A204.1 (cell line): ENCODE results near the gene KRTAP9-6.
"Not testable (repeated sequence)": the region's sequence is repeated elsewhere in the genome, so short reads cannot be mapped to it uniquely, and the experiment has no call there.

Experiments
- FAIRE-seq: peaks from 2 replicates; lab custom pipeline; 2012; peaks lifted over from hg19 to GRCh38; lab: Jason Lieb, UNC

KRTAP9-6 gene

GRCh38 chr17:41265078-41265477 is at the start of gene KRTAP9-6:
TSS of gene KRTAP9-6 (plus strand) at chr17:41265378. CDS start at chr17:41265378, 0 bp downstream.
- FAIRE-seq: no peak

GRCh38 chr17:41215681-41216080 is 49.5 kb upstream of the KRTAP9-6 start:
- no peak for FAIRE-seq

GRCh38 chr17:41223821-41224220 is 41.4 kb upstream of the KRTAP9-6 start:
- FAIRE-seq: no peak

- no peak for FAIRE-seq
These were observed 39.1 kb upstream of the KRTAP9-6 start for GRCh38 chr17:41226051-41226450.

- not testable (repeated sequence) for FAIRE-seq
These were observed 38.5 kb upstream of the KRTAP9-6 start, which contains the start of gene KRTAP9-2 for GRCh38 chr17:41226598-41227095. TSS of gene KRTAP9-2 (plus strand) at chr17:41226648. CDS start at chr17:41226655, 7 bp downstream.

GRCh38 chr17:41230094-41230493 is 35.1 kb upstream of the KRTAP9-6 start:
- no peak for FAIRE-seq

GRCh38 chr17:41231731-41232130 is 33.4 kb upstream of the KRTAP9-6 start:
- FAIRE-seq: no peak

- not testable (repeated sequence) for FAIRE-seq
These were observed 32.6 kb upstream of the KRTAP9-6 start, which contains the start of gene KRTAP9-3 for GRCh38 chr17:41232399-41233105. TSS of gene KRTAP9-3 (plus strand) at chr17:41232449. CDS start at chr17:41232502, 53 bp downstream.

GRCh38 chr17:41237116-41237515 is 28.1 kb upstream of the KRTAP9-6 start:
- not testable (repeated sequence) for FAIRE-seq

- FAIRE-seq: not testable (repeated sequence)
These were observed 27.2 kb upstream of the KRTAP9-6 start, which contains the start of gene KRTAP9-8 for GRCh38 chr17:41237949-41238437. TSS of gene KRTAP9-8 (plus strand) at chr17:41237999. CDS start at chr17:41238052, 53 bp downstream.

- FAIRE-seq: not testable (repeated sequence)
These were observed 18.0 kb upstream of the KRTAP9-6 start for GRCh38 chr17:41246995-41247787.

GRCh38 chr17:41249637-41250240 is 15.4 kb upstream of the KRTAP9-6 start, which contains the start of gene KRTAP9-4:
TSS of gene KRTAP9-4 (plus strand) at chr17:41249687. CDS start at chr17:41249721, 34 bp downstream.
- FAIRE-seq: not testable (repeated sequence)

GRCh38 chr17:41251261-41251660 is 13.9 kb upstream of the KRTAP9-6 start:
- FAIRE-seq: no peak

- FAIRE-seq: no peak
These were observed 10.3 kb upstream of the KRTAP9-6 start for GRCh38 chr17:41254861-41255260.

GRCh38 chr17:41255381-41256290 is 9.5 kb upstream of the KRTAP9-6 start, which contains the start of gene KRTAP9-9:
TSS of gene KRTAP9-9 (plus strand) at chr17:41255384.
- not testable (repeated sequence) for FAIRE-seq

- FAIRE-seq: no peak
These were observed 8.9 kb upstream of the KRTAP9-6 start for GRCh38 chr17:41256291-41256685.

- no peak for FAIRE-seq
These were observed 6.8 kb upstream of the KRTAP9-6 start for GRCh38 chr17:41258406-41258805.

GRCh38 chr17:41263212-41263611 is 2.0 kb upstream of the KRTAP9-6 start:
- no peak for FAIRE-seq

- FAIRE-seq: no peak
These were observed 579 bp upstream of the KRTAP9-6 start for GRCh38 chr17:41264599-41264998.

GRCh38 chr17:41267711-41268110 is 2.5 kb downstream of the KRTAP9-6 start:
- no peak for FAIRE-seq

- FAIRE-seq: not testable (repeated sequence)
These were observed 6.1 kb downstream of the KRTAP9-6 start for GRCh38 chr17:41271323-41271722.
